Tibial artery (tissue), 4 donors: Measurements from ENCODE around the gene SPRR2D.
"Not testable (repeated sequence)": the region's sequence is repeated elsewhere in the genome, so short reads cannot be mapped to it uniquely, and the experiment has no call there.

ENCODE experiments used
- DNase-seq, 2 donors: peaks; one replicate each; pipeline ENCODE4 v3.0.0-alpha.2; 2019
- H3K27ac ChIP-seq, 2 donors: fragments of 200-600 bp; sonication (generic) in 1 of 2; 1 replicate in 1 of 2; 2 replicates in 1 of 2; pipeline ENCODE4 v1.5.1; 2018 to 2019; ENCODE audit warnings: mild to moderate bottlenecking in 1 of 2
- H3K27me3 ChIP-seq, 2 donors: fragments of 200-600 bp; sonication (generic) in 1 of 2; one replicate each; pipeline versions ENCODE4 v1.5.1 to v1.6.0; 2016 to 2019
- H3K36me3 ChIP-seq, 3 donors: fragments of 200-600 bp; sonication (generic) in 2 of 3; one replicate each; pipeline ENCODE4 v1.5.1; 2016 to 2019; ENCODE audit warnings: mild to moderate bottlenecking in 2 of 3
- H3K4me1 ChIP-seq, 4 donors: fragments of 200-600 bp; sonication (generic) in 2 of 4; 1 replicate in 3 of 4; 2 replicates in 1 of 4; pipeline ENCODE4 v1.5.1; 2016 to 2019
- H3K4me3 ChIP-seq, 2 donors: fragments of 200-600 bp; sonication (generic) in 1 of 2; 1 replicate in 1 of 2; 2 replicates in 1 of 2; pipeline ENCODE4 v1.5.1; 2018 to 2019; ENCODE audit warnings: mild to moderate bottlenecking in 2 of 2
- H3K9me3 ChIP-seq, 3 donors: fragments of 200-600 bp; sonication (generic) in 1 of 3; one replicate each; pipeline ENCODE4 v1.5.1; 2016 to 2019
- CTCF ChIP-seq, 2 experiments: fragments of 200-600 bp in 1 of 2; fragments of 450-650 bp in 1 of 2; IDR thresholded peaks; one replicate each; pipeline ENCODE4 v1.5.1; 2017 to 2019; ENCODE audit warnings: antibody characterized with exemption in 2 of 2, mild to moderate bottlenecking in 1 of 2, moderate library complexity in 1 of 2
- intact Hi-C: fragments of 100-400 bp; cut with DNase I; formaldehyde crosslinking; loops from one replicate; pipeline ENCODE4 v1.15.0; 2023; ENCODE audit warnings: low total_unique reads

Gene SPRR2D

GRCh38 chr1:153024413-153024812 lies 16.5 kb downstream of the SPRR2D start:
- Histone ChIP-seq H3K27ac (no peak overlapping the region), H3K4me3 (no peak overlapping the region), H3K36me3 (no peaks in the 10 kb centered on the region), H3K27me3 (no peaks in the 10 kb centered on the region), H3K9me3 (no peaks in the 10 kb centered on the region), H3K4me1 (no peaks in the 10 kb centered on the region)
- intact Hi-C loops, result no loop called here
- no peak for DNase-seq
- no peak for TF ChIP-seq CTCF (IDR thresholded peaks at IDR 0.05)

GRCh38 chr1:153023109-153023508 lies 17.8 kb downstream of the SPRR2D start:
- no peak for DNase-seq
- no peaks in the 10 kb centered on the region for H3K9me3 ChIP-seq
- no peaks in the 10 kb centered on the region for H3K27me3 ChIP-seq
- intact Hi-C loops, result no loop called here
- H3K27ac ChIP-seq, result no peak overlapping the region
- H3K36me3 ChIP-seq, result no peaks in the 10 kb centered on the region
- no peak for TF ChIP-seq CTCF (IDR thresholded peaks at IDR 0.05)
- no peak overlapping the region for H3K4me3 ChIP-seq
- no peaks in the 10 kb centered on the region for H3K4me1 ChIP-seq

GRCh38 chr1:153022340-153022739 lies 18.6 kb downstream of the SPRR2D start:
- H3K4me3 ChIP-seq, H3K36me3 ChIP-seq, DNase-seq, H3K4me1 ChIP-seq, H3K27ac ChIP-seq, intact Hi-C loops, H3K27me3 ChIP-seq, H3K9me3 ChIP-seq: not testable (repeated sequence)

- H3K4me3 ChIP-seq, DNase-seq, H3K9me3 ChIP-seq, H3K27ac ChIP-seq, H3K27me3 ChIP-seq, intact Hi-C loops, H3K36me3 ChIP-seq, H3K4me1 ChIP-seq: not testable (repeated sequence)
Measured at GRCh38 chr1:153021829-153022228, 19.1 kb downstream of the SPRR2D start.

- H3K36me3 ChIP-seq, DNase-seq, intact Hi-C loops, H3K4me3 ChIP-seq, H3K4me1 ChIP-seq, H3K9me3 ChIP-seq, H3K27me3 ChIP-seq, H3K27ac ChIP-seq: not testable (repeated sequence)
Measured at GRCh38 chr1:153011235-153011758, 29.6 kb downstream of the SPRR2D start.

- no peak within 1 kb of the TSS for H3K27ac ChIP-seq
- no peak for DNase-seq
- intact Hi-C loops, result no loop called here
- no peak within 1 kb of the TSS for H3K4me3 ChIP-seq
- no peaks in the 10 kb centered on the region for H3K4me1 ChIP-seq
- H3K36me3 ChIP-seq, result no peaks in the 10 kb centered on the region
- TF ChIP-seq CTCF (IDR thresholded peaks at IDR 0.05), result no peak
- no peaks in the 10 kb centered on the region for H3K9me3 ChIP-seq
- no peaks in the 10 kb centered on the region for H3K27me3 ChIP-seq
Measured at GRCh38 chr1:153001382-153001781, 39.5 kb downstream of the SPRR2D start, which contains the start of gene SPRR3. SPRR3 (plus strand) TSS chr1:153001749; CDS start chr1:153003021, 1,272 bp downstream.

GRCh38 chr1:153000294-153000693 lies 40.6 kb downstream of the SPRR2D start:
- no peak for TF ChIP-seq CTCF (IDR thresholded peaks at IDR 0.05)
- Histone ChIP-seq H3K9me3 (peaks cover 0 to 2% (median 0%) of the 10 kb centered on the region in 3 donors), H3K4me3 (no peak overlapping the region), H3K4me1 (no peaks in the 10 kb centered on the region), H3K27ac (no peak overlapping the region), H3K36me3 (no peaks in the 10 kb centered on the region), H3K27me3 (no peaks in the 10 kb centered on the region)
- intact Hi-C loops, result no loop called here
- DNase-seq, result no peak
